HG02938 (cell line): ENCODE measurements around the gene GPATCH11.

Experiments
- ATAC-seq: cut with Tn5 transposase; IDR thresholded peaks from one replicate; pipeline ENCODE4 v1.9.1; 2021; ENCODE audit warnings: mild to moderate bottlenecking, moderate library complexity; ENCODE audit not compliant: unreplicated experiment

Gene GPATCH11

DNA sequence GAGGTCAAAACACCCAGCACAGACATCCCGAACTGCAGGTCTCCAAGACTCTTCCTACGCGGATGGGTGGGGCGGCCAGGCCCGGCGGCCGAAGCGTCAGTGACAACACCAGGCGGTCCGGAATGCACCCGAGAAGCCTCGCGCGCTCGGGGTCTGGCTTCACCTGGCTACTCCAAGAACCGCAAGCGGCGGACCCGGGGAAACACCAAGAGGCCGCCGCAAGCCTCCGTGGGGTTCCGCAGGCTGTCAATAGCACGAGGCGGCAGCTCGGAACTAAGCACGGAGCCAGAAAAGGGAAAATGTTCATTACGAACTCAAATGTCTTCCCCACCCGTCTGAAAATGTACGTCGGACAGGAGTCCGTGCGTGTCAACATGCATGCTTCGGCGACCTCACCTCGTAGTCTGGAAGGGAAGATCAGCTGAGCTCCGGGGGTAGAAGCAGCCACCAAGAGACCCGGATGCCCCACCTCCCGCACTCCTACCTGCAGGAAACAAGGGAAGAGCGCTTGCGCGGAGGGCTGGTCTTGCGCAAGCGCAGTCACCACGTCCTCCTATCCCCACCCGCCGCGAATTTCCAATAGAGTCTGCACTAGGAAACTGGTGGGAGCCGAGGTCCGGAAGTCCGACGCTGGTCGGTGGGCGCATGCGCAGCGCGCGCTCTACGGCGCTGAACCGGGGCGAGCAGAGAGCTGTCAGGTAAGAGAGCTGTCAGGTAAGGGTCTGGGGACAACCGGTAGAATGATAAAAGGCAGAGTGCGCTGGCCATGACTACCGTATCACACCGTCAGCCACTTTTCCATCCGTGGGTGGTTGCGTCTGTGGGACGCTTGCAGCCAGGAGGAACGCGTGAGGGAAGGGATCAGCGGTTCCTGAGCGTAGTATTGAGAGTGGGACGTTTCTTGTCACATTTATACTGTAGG is at the start of gene GPATCH11, which contains the start of gene HEATR5B:
GPATCH11 (plus strand) TSS at position 646 of the 922 bp plus-strand sequence. CDS start 3,864 bp downstream, outside the sequence.
HEATR5B (minus strand) TSS at position 500 of the 922 bp plus-strand sequence. CDS start 958 bp downstream, outside the sequence.
- ATAC-seq, result peak; percentile 78

DNA sequence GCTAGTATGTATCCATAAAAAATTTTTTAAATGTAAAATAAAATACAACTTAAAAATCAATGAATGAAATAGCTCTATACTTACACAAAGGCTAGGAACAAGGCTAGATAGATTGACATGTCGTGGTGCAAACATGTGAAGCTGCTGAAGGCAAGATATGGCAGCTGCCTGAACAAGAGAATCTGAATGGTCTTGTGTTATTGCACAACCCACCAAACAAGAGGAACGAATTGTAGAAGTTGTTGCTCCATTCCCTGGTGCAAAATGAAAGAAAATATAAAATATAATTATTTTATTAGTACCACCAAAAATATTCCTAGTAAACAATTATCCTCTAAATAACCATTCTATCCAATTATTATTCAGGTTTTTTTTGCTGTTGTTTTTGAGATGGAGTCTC is 46.5 kb upstream of the GPATCH11 start:
- no peak for ATAC-seq

DNA sequence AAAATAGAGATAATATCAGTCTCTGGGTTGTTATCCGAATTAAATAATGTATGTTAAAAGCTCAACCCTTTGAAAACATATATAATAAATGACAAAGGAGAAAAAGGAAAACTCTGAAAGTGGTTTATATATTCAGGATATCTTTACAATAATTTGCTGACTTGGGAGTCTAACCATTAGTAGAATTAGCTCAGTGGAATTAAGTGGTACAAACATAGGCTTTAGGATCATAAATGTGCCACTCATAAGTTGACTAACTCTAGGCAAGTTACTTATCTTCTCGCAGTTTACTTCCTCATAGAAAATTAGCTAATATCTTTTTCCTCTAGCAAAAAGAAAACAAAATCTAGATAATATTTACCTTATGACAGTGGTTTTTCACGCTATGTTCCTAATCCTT is 44.7 kb upstream of the GPATCH11 start:
- ATAC-seq, result no peak

DNA sequence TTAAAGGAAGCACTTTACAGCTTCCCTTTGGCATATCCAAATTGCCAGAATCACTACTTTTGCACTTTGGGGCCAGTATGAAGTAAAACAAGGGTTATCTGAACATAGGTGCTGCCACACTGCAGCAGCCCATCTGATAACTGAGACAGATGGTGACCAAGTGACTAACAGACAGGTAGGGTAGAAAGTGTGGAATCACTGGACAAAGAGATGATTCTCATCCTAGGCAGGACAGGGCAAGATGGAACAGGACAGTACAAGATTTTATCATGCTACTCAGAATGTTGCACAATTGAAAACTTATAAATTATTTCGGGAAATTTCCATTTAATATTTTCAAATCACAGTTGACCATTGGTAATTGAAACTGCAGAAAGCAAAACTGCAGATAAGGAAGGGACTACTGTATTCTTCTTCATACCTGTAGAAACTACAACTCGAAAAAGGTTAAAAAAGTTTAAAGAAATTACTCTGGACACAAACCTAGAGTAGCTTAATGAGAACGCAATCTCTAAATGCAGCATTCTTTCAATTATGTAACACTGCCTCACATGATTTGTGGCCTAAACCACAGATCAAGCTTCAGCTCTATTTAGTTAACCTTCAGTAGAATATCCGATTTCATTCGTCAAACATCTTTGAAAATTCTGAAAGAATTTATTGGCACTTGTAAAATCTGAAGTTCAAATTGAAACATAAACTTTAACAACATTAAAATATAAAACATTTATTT is 31.6 kb upstream of the GPATCH11 start:
- no peak for ATAC-seq

DNA sequence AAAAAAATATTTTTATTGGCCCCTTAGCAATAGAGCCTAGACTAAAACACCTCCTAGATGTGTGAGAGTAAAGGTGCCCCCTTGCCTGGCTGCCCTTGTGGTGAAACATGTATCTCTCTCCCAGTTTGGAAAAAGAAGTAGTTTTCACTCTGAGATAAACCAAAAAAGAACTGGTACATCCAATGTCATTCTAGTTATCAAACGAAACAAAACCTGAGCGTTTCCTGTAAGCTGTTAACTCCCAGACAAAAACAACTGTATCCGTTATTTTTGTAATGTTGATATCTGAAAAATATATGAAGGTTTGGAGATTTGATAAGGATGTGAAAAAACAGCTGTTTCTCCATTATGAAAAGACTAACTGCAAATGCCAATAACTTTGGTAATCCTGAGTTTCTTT is 24.5 kb upstream of the GPATCH11 start:
- ATAC-seq, result no peak

DNA sequence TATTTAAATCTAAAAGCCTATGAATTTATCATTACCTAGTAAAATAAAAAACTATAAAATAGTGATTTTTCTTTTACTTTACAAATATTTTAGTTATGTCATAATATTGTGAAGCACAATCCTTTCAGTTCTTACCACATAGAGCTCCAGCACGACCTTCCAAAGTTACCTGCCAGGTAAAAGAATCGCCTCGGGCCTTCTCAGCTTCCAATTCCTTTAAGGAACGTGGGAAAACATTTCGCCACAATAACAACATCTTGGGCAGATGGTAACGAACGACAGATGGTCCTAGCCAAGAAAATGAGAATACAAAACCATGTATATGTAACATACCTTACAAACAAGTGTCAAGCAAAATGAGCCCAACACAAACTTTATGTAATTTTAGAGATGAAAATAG is 23.9 kb upstream of the GPATCH11 start:
- ATAC-seq, result no peak

DNA sequence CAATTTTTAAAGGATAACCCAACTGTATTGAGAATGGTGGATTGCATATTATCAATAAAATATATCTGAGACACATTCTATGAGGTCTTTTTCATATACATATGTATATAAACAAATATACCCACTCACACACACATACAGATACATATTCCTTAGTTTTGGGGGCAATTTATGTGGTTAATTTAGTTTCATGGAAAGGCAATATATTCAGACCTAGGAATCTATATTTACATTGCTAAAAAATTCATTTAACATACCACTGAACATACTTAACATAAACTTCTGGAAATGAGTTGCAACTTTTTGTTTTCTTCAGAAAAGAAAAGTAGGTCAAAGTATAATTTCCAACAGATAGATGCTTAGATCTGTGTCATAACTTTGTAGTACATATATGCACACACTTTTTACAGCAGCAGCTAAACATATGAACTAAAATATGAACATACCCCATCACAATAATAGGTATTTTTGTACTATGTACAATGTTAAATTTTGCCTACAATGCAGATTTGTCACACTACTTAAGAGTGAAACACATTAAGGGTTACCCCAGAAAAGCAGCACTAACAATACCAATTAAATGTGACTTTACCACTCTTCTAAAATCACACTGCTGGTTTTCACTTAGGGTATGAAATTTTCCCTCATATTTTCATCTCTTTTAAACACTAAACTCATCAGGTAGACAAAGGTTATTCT is 23.2 kb upstream of the GPATCH11 start:
- no peak for ATAC-seq

DNA sequence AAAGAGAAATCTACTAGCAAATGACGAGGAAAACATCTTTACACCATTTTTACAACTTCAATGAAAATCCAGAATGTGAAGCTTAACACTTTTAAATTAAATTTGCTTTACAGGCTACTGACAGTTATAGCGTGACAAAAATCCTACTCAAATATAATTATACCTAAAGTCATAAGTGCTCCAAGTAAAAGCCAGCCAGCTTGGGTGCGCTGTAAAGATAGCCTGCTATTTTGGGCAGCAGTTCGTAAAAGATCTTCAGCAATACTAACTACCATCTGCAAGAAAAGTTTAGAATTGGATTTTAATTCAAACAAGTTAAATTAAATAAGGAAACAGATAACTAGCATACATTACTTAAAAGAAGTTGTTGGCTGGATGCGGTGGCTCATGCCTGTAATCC is 22.5 kb upstream of the GPATCH11 start:
- ATAC-seq, result no peak

DNA sequence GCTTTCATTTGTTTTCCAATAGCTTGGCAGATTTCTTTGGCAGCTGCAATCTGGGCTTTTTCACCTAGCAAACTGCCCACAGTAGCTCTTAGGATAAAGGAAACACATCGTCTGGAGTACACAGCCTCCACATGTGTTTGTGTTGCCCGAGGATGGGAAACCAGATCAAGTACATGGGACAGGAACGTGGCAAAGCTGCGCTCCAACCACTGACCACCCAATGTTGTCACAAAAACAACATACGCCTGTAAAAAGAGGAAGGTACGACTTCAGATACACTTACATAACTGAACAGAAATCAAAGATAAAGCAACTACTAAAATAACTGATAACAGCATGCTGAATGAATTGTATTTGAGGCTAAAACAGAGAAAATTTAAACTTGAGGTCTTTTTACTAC is 15.6 kb upstream of the GPATCH11 start:
- no peak for ATAC-seq

DNA sequence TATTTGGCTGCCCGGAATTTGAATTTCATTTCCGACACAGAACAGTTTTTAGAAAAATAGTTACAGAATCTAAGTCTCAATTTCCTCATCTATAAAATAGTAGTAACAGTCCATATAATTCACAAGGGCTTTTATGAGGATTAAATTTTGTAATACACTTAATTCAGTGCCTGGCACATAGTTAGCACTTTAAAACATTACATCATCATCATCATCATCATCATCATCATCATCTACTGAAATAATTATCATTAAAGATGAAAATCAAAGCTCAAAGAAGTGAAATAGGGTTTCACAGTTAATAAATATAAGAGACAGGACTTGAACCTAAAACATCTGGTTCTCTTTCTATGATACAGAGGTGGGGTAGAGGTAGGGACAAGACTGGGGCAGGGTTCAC is 13.4 kb upstream of the GPATCH11 start:
- no peak for ATAC-seq

DNA sequence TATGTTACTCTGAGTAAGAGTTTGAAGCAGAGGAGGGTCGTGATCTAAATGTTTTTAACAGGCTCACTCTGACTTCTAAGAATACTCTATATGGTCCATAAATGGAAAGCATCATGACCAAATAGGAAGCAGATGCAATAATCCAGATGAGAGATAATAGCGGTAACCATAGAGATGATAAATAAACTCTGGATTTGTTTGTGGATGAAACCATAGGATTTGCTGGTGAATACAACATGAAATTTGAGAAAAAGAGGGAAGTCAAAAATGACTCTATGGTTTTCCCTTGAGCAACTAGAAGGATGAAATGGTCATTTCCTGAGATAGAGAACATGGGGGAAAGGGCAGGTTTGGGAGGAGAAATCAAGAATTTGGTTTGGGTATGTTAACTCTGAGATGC is 4.1 kb upstream of the GPATCH11 start:
- ATAC-seq, result no peak

DNA sequence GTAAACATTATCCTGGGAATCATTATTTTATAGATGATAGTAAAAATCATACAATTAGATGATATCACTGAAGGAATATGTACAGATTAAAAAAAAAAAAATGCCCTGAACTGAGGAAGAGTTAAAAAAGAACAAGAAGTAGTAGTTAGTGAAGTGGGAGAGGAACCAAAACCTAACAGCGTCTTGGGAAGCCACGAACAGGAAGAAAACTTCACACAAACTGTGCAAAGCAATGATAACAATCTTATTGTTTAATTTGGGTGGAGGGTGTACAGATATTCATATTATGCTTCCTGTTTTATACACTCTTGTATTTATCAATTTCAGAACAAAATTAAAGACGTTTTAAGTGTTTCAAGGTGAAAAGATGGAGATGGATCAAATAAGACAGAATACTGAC is 3.6 kb upstream of the GPATCH11 start:
- ATAC-seq, result no peak

DNA sequence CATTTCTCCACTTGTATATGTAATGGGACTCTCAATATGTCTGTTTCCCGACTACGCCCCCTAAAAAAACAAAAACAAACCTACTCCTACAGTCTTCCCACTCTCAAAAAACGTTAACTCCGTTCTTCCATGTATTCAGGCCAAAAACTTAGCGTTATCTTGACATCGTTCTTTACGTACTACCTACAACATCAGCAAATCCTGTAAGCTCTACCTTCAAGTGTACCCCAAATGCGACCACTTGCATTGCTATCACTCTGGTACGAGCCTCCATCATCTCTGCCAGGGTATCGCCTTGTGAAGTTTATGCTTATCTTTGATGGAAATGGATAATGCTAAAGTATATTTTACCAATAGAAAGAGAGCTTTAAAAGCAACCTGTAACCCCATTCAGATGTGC is 479 bp downstream of the GPATCH11 start:
- ATAC-seq, result no peak

DNA sequence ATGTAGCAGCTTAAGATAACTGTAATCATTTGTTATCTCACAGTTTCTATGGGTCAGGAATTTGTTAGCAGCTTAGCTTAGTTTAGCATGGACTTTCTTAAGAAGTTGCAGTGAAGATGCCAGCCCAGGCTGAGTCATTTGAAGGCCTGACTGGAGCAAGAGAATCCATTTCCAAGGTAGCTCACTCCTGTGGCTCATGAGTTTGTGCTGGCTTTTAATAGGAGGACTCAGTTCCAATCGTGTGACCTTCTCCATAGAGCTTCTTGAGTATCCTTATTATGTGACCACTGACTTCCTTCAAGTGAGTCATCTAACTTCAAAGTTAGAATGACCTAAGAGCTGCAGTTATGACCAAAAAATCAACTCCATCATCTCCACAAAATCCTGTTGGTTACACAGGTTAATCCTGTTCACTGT is 1.4 kb downstream of the GPATCH11 start:
- ATAC-seq, result no peak

DNA sequence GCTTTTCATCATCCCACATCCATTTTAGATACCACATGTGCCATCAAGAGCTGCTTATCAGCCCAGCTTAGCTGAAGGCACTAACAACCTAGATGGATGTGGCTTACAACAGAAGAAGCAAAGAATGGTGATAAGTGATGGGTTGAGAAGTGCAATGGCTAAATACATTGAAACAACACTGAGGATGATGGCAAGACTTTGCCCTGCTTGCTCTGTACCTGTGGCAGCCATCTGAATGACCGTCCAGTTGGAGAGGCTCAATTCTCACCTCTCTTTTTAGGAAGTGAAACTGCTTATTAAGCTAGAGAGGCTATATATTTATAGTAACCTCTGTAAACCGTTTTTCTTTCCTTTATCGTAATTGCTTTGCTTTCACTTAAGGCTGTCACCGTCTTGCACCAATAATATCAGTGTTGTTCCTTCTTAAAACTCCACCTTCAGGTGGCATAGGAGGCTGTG is 5.7 kb downstream of the GPATCH11 start:
- ATAC-seq, result peak; percentile 90

DNA sequence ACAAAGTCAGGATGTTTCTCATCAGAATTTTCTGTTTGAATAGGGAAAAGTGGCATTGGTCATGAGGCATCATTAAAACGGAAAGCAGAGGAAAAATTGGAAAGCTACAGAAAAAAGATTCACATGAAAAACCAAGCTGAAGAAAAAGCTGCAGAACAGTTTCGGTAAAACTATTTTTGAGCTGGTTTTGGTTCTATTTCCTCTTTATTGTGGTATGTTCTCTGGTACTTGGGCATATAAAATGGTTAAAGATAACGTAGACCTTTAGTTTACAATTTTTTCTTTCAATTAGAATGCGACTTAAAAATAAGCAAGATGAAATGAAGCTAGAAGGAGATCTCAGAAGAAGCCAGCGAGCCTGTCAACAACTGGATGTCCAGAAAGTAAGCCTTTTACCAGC is 7.6 kb downstream of the GPATCH11 start:
- peak; percentile 51 for ATAC-seq

DNA sequence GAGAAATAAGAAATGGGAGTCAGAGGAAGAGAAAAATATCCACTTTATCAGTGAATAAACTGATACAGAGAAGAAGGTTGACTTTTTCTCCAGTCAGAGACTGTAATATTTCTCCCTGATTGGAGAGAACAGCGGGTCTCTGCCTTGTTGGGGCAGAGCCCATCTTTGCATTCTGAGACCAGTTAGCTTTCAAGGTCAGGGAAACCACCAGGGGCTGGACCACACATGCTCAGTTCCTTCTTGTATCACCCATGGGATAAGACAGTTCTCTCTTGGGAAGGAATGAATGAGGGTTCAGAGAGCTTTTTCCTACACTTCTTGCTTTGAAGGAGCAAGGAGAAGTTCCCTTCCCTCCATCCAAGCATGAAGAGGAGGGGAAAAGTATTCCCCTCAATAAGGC is 12.2 kb downstream of the GPATCH11 start:
- ATAC-seq, result no peak

DNA sequence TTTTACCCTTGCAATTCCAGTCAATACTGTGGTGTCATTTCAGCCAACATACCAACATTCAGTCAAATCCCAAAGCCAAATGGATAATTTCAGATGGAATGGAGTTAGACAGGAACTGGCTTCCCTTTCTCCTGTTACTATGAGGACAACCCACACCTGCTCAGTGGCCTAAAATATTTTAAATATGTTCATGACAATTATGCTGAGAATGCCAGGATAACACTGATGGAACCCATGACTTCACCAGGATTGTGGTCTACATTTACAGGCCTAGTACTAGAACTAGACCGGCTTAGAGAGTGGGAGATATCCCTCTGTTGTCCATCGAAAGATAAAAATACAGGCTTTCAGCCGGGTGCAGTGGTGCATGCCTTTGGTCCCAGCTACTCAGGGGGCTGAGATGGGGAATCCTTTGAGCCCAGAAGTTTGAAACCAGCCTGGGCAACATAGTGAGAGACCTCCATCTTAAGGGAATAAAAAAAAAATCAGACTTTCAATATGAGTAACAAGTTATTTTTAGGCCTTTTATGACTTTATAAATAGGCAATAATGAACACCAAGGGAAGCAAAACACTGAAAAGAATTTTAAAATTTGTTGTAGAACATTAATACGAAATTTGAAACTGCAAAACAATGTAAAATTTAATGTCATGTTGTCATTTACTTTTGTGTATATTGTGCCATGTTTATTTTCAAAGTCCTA is 14.2 kb downstream of the GPATCH11 start:
- no peak for ATAC-seq

DNA sequence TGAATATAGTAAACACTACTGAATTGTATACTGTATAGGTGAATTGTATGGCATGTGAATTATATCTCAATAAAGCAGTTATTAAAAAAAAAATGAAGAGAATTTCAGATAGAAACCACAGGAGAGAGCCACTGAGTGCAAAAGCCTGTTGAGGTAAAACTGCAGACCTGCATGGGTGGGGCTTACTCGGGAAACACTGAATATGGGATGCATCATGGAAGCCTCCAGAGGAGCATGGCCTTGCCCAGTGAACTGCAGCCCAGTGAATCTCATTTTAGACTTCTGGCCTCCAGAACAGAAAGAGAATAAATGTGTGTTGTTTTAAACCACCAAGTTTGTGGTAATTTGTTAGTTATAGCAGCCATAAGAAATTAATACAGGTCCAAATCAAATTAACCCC is 15.7 kb downstream of the GPATCH11 start:
- ATAC-seq, result no peak

DNA sequence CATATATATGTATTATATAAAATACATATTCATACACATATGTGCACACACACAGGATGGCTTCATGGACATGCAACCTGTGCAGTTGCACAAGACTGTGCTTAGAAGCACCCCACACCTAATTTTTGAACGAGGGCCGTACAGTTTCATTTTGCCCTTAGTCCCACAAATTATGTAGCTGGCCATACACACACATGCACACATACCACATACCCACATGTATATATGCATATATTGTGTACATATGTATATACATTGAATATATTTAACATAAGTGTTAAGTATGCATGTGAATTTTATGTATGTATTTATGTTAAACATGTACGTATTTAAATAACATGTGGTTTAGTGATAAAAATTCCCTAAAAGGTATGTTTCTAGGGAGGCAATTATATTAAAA is 18.3 kb downstream of the GPATCH11 start:
- ATAC-seq, result no peak

DNA sequence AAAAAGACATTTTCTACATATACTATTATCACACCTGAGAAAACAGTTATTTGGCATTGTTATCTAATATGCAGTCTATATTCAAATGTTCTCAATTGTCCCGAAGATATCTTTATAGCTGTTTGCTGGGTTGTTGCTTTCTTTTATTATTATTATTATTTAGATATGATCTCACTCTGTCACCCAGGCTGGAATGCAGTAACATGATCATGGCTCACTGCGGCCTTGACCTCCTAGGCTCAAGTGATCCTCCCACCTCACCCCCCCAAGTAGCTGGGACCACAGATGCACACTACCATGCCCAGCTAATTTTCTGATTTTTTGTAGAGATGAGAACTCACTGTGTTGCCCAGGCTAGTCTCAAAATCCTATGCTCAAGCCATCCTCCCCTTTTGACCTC is 19.9 kb downstream of the GPATCH11 start:
- no peak for ATAC-seq
